Measurements from ENCODE around the gene ZBTB7C. TPM values are rescaled to one million over a fixed set of nuclear protein-coding genes. Genes with fewer than 3 reads are reported as not detected.

The ZBTB7C gene
- total and polyA plus RNA-seq, 2 of the 8 experiments (the other 6 are each of a cell fraction or from before 2014, with no cell fraction given), result 0.15 to 0.45 TPM

DNA sequence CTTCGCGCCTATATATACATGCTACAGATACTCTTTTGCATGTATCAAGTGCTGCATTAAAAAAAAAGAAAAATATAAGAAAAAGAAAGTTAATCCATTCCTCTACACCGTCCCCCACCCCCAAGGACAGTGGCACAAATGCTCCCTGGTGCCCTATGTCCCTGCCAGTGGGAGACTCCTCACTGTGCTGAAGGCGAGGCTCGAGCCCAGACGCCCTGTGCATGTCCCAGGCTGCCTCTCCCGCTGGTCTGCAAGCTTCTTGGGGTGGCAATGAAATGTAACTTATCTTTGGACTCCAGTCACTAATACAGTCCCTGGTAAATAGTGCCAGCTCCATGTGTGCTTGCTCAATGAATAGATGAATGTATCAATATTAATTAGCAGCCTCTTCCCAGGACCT lies 293.2 kb downstream of the ZBTB7C start:
- H3K9me3 ChIP-seq (ENCODE audit: insufficient read depth in 2 of 2, low read depth in 1 of 2, low read length in 1 of 2), result no peaks in the 10 kb centered on the region
- FAIRE-seq, result no peak

More for the DNA sequence above, 293.2 kb downstream of the ZBTB7C start:
- Histone ChIP-seq H2BK12ac (ENCODE audit: low read depth, low read length) (no peak overlapping the region), H2BK120ac (replicated peaks; ENCODE audit: low read depth, low read length) (no peak overlapping the region), H2BK20ac (ENCODE audit: low read length) (no peak overlapping the region), H2BK5ac (ENCODE audit: low read depth, low read length) (no peak overlapping the region), H3K4me1 (replicated peaks in 1 of 4; ENCODE audit: control insufficient read depth in 3 of 4, insufficient read depth in 4 of 4, low read length in 3 of 4) (peaks cover 0 to 3% (median under 1%) of the 10 kb centered on the region in 4 experiments; a peak in 2 of 7 replicates), H3K56ac (replicated peaks; ENCODE audit: insufficient read length, low read depth, low read length) (no peak overlapping the region), H4K91ac (replicated peaks; ENCODE audit: insufficient read length, low read length) (no peak overlapping the region), H4K20me1 (replicated peaks in 1 of 2; ENCODE audit: control insufficient read depth in 1 of 2, insufficient read depth in 2 of 2, low read length in 2 of 2) (no peaks in the 10 kb centered on the region), H4K5ac (ENCODE audit: insufficient read length, low read depth, low read length) (no peak overlapping the region), H3K4me2 (ENCODE audit: insufficient read depth in 1 of 2, low read depth in 2 of 2, low read length in 2 of 2) (no peak overlapping the region), H3K9ac (replicated peaks in 1 of 4; ENCODE audit: extremely low read depth in 1 of 4, low read depth in 3 of 4, low read length in 3 of 4) (no peak overlapping the region), H2AK5ac (ENCODE audit: low read depth, low read length) (no peak overlapping the region), H4K8ac (ENCODE audit: extremely low read depth, insufficient read depth, low read length) (no peak overlapping the region), H3K27ac (ENCODE audit: low read depth, low read length) (no peak overlapping the region), H2BK15ac (ENCODE audit: low read length) (no peak overlapping the region), H3K27me3 (replicated peaks in 1 of 4; ENCODE audit: control insufficient read depth in 3 of 4, extremely low read depth in 1 of 4, insufficient read depth in 3 of 4, low read length in 3 of 4) (no peaks in the 10 kb centered on the region), H3K79me1 (ENCODE audit: low read depth, low read length) (no peaks in the 10 kb centered on the region), H2AFZ (ENCODE audit: low read length) (no peak overlapping the region), H3K36me3 (ENCODE audit: control insufficient read depth in 2 of 4, insufficient read depth in 4 of 4, low read length in 3 of 4) (no peaks in the 10 kb centered on the region), H3K4me3 (ENCODE audit: extremely low read depth in 1 of 4, insufficient read depth in 2 of 4, low read depth in 3 of 4, low read length in 4 of 4) (no peak overlapping the region), H3K23me2 (ENCODE audit: low read depth, low read length) (no peaks in the 10 kb centered on the region), H3K4ac (replicated peaks; ENCODE audit: insufficient read length, low read depth, low read length) (no peak overlapping the region), H3K14ac (ENCODE audit: insufficient read length) (no peak overlapping the region), H3K23ac (ENCODE audit: insufficient read length) (no peak overlapping the region), H3K18ac (ENCODE audit: extremely low read depth, low read length) (no peak overlapping the region), H3K79me2 (ENCODE audit: control insufficient read depth in 1 of 2, insufficient read depth in 2 of 2, low read length in 2 of 2) (no peaks in the 10 kb centered on the region)
- ChIA-PET CTCF (ENCODE audit: partially characterized antibody) (interaction anchor here (0.9 kb wide), 1 partner anchor 24 kb away, joined by 3 read pairs; no protein-coding TSS in a partner anchor), POLR2A (ENCODE audit: partially characterized antibody) (no interaction called here)
- 89% methylated on average over 7 of the region's 7 CpGs; no CpG with 5 or more reads in 1 of the 2 experiments for WGBS, 2 experiments (ENCODE audit: extremely low coverage in 1 of 2, insufficient coverage in 1 of 2, insufficient read length in 1 of 2, insufficient replicate concordance in 2 of 2, low coverage in 1 of 2, low lambda C conversion rate in 2 of 2, missing lambda C conversion rate in 1 of 2)
- TF ChIP-seq GABPA (IDR thresholded peaks at IDR 0.05; ENCODE audit: borderline replicate concordance, insufficient read depth, low read length) (no peak), SRF (IDR thresholded peaks at IDR 0.05; ENCODE audit: low read depth, low read length) (no peak), SIRT6 (IDR thresholded peaks at IDR 0.05; ENCODE audit: low read length) (no peak), TEAD4 (IDR thresholded peaks at IDR 0.05; ENCODE audit: low read depth, low read length) (no peak), BCL11A (IDR thresholded peaks at IDR 0.05; ENCODE audit: low read depth in 2 of 2, low read length in 2 of 2) (no peak)
- no peak for DNase-seq (ENCODE audit: low read depth in 1 of 2, low spot score in 2 of 2)
